Loucy (cell line): ENCODE results near the gene RHBG.

Source experiments
- H2AFZ ChIP-seq: fragments of 200-600 bp; sonication (generic); 2 replicates; pipeline ENCODE4 v1.6.0; 2016; ENCODE audit warnings: antibody characterized with exemption, mild to moderate bottlenecking, low read length, moderate library complexity
- H3F3A ChIP-seq: fragments of 200-600 bp; 2 replicates; pipeline ENCODE4 v1.6.0; 2016; ENCODE audit warnings: antibody characterized with exemption, low read depth, mild to moderate bottlenecking
- H3K27me3 ChIP-seq: fragments of 200-600 bp; sonication (generic); 2 replicates; pipeline ENCODE4 v1.6.1; 2014; ENCODE audit warnings: low read length, mild to moderate bottlenecking; ENCODE audit not compliant: insufficient read depth, poor library complexity, severe bottlenecking
- H3K36me3 ChIP-seq: fragments of 200-600 bp; sonication (generic); 2 replicates; pipeline ENCODE4 v1.6.1; 2016; ENCODE audit warnings: low read length; ENCODE audit not compliant: insufficient read depth
- H3K4me1 ChIP-seq: fragments of 200-600 bp; sonication (generic); 2 replicates; pipeline ENCODE4 v1.5.1; 2014; ENCODE audit warnings: low read length, mild to moderate bottlenecking; ENCODE audit not compliant: insufficient read depth, poor library complexity, severe bottlenecking
- H3K4me2 ChIP-seq: fragments of 200-600 bp; sonication (generic); 2 replicates; pipeline ENCODE4 v1.6.0; 2014; ENCODE audit warnings: antibody characterized with exemption, low read length, low read depth, mild to moderate bottlenecking; ENCODE audit not compliant: poor library complexity, severe bottlenecking
- H3K4me3 ChIP-seq: fragments of 200-600 bp; sonication (generic); 2 replicates; pipeline ENCODE4 v1.5.1; 2014; ENCODE audit warnings: low read length, mild to moderate bottlenecking, mixed read lengths; ENCODE audit not compliant: poor library complexity, severe bottlenecking
- H3K79me2 ChIP-seq: fragments of 200-600 bp; sonication (generic); 2 replicates; pipeline ENCODE4 v1.6.1; 2014; ENCODE audit warnings: low read length; ENCODE audit not compliant: insufficient read depth
- H3K9ac ChIP-seq: fragments of 200-600 bp; sonication (generic); 2 replicates; pipeline ENCODE4 v1.6.0; 2014; ENCODE audit warnings: mild to moderate bottlenecking, low read depth, low read length, moderate library complexity; ENCODE audit not compliant: poor library complexity, severe bottlenecking
- H3K9me2 ChIP-seq: fragments of 200-600 bp; sonication (generic); replicated peaks from 2 replicates; pipeline ENCODE4 v1.6.1; 2016; ENCODE audit warnings: low read depth, low read length, mixed read lengths
- H3K9me3 ChIP-seq: fragments of 200-600 bp; sonication (generic); 2 replicates; pipeline ENCODE4 v1.6.1; 2014; ENCODE audit warnings: mild to moderate bottlenecking, antibody characterized with exemption, low read length, low read depth; ENCODE audit not compliant: insufficient read depth
- H4K20me1 ChIP-seq: fragments of 200-600 bp; sonication (generic); 2 replicates; pipeline ENCODE4 v1.6.0; 2014; ENCODE audit warnings: antibody characterized with exemption, low read length, mild to moderate bottlenecking; ENCODE audit not compliant: insufficient read depth, poor library complexity, severe bottlenecking
- EZH2phosphoT487 ChIP-seq: fragments of 200-600 bp; IDR thresholded peaks from 2 replicates; pipeline ENCODE4 v1.6.1; 2018; ENCODE audit warnings: antibody characterized with exemption, mild to moderate bottlenecking, moderate library complexity, borderline replicate concordance
- TF ChIP-seq, protein P1 (sequence below): fragments of 200-600 bp; sonication (generic); conservative IDR thresholded peaks from 2 replicates; pipeline ENCODE4 v1.5.1; 2014; ENCODE audit warnings: mild to moderate bottlenecking, antibody characterized with exemption, low read length

Gene RHBG

DNA sequence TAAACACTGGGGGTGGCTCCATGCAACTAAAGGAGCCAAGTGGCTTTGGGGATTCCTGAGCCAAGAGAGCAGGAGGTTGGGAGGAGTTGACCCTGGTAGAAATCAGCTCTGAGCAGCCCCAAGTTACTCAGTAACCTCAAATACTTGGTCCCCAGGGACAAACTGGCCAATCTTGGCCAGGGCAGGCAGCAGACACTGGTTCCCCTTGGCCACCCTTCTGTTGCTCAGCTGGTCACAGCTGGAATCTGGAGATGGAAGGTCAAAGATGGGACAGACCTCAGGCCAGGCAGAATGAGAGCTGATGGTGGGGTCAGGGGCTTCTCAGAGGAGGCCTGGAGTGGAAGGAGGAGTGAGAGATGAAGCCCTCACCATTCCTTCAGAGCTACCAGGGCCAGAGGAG lies 3.3 kb upstream of the RHBG start:
- Histone ChIP-seq H2AFZ (no peak overlapping the region), H3K4me1 (no peaks in the 10 kb centered on the region), H3K4me2 (no peak overlapping the region), H3F3A (no peaks in the 10 kb centered on the region), H3K79me2 (no peaks in the 10 kb centered on the region), H3K27me3 (no peaks in the 10 kb centered on the region), H3K4me3 (no peak overlapping the region), H3K9me3 (no peaks in the 10 kb centered on the region), H3K9ac (no peak overlapping the region), H3K9me2 (no peaks in the 10 kb centered on the region), H3K36me3 (no peaks in the 10 kb centered on the region), H4K20me1 (no peaks in the 10 kb centered on the region)
- no peak for TF ChIP-seq EZH2phosphoT487
- TF ChIP-seq, protein P1, sequence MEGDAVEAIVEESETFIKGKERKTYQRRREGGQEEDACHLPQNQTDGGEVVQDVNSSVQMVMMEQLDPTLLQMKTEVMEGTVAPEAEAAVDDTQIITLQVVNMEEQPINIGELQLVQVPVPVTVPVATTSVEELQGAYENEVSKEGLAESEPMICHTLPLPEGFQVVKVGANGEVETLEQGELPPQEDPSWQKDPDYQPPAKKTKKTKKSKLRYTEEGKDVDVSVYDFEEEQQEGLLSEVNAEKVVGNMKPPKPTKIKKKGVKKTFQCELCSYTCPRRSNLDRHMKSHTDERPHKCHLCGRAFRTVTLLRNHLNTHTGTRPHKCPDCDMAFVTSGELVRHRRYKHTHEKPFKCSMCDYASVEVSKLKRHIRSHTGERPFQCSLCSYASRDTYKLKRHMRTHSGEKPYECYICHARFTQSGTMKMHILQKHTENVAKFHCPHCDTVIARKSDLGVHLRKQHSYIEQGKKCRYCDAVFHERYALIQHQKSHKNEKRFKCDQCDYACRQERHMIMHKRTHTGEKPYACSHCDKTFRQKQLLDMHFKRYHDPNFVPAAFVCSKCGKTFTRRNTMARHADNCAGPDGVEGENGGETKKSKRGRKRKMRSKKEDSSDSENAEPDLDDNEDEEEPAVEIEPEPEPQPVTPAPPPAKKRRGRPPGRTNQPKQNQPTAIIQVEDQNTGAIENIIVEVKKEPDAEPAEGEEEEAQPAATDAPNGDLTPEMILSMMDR, result no peak

DNA sequence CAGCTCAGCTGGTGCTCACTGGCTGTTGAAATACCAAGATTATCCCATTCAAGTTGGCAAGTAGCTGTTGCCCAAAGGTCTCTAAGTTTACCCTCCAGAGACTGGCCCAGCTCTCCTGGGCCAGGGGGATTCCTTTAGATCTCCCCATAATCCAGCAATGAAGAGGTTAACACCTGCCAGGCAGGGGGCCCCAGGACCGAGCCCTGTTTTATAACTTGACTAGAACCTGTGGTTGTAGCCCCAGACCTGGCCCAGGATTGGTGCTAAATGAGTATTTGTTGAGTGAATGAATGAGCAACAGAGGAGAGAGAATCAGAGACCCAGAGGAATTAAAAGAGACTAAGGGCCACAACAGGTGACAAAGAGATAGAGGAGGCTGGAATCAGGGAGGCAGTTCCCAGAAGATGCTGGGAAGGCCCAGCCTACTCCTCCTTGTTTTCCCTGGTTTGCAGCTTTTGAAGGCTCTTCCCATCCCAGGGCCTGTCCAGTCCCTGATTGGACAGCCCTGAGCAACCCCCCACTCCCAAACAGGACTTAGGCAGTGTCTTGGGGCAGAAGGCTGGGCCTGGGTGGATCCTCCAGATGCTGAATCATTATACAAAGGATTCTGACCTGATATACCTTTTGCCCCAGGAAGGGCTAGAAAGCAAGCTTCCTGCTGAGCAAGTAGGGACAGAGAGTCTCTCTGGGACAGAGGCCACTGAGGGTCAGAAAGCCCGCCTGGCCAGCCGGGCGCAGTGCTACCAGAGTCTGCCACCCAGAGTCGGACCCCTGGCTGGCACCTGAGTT lies 2.4 kb upstream of the RHBG start:
- H3F3A ChIP-seq, result no peaks in the 10 kb centered on the region
- no peak for TF ChIP-seq EZH2phosphoT487
- TF ChIP-seq, protein P1, result no peak
- H4K20me1 ChIP-seq, result no peaks in the 10 kb centered on the region
- H3K27me3 ChIP-seq, result no peaks in the 10 kb centered on the region
- H3K9me3 ChIP-seq, result no peaks in the 10 kb centered on the region
- no peaks in the 10 kb centered on the region for H3K4me1 ChIP-seq
- H3K4me3 ChIP-seq, result no peak overlapping the region
- no peaks in the 10 kb centered on the region for H3K9me2 ChIP-seq
- no peaks in the 10 kb centered on the region for H3K36me3 ChIP-seq
- no peak overlapping the region for H3K4me2 ChIP-seq
- no peaks in the 10 kb centered on the region for H3K79me2 ChIP-seq
- no peak overlapping the region for H3K9ac ChIP-seq
- H2AFZ ChIP-seq, result no peak overlapping the region

DNA sequence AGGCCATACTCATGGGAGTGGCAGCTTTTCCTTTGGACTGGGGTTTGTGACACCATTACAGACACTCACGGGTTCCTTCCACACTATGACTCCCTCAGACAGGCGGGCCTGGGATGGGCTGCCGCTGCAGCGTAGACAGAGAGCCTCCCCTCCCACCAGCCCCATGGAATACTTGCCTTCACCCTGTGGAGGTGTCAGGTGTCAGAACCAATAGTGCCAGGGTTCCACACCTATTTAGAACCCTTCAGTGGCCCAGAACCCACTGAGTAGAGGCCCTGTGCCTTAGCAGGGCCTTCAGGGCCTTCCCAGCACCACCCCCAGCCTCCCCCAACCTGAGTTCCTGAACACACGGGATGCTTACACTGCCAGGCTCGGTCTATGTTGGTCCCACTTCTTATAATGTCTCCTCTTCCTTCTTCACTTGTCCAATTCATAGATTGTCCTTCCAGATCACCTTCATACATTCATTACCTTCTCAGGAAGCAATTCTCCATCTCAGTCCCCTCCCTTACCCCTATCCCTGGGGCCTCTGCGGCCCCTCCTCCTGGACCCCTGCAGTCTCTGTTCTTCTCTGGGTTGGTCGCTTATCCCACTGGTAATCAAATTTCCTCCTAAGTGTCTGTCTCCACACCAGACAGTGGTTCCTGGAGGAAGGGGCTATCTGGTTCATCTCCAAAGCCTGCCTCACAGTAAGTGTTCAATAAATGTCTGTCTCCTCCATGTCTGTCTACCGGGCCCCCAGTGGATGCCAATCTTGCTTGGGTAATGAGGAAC lies 1.4 kb upstream of the RHBG start:
- Histone ChIP-seq H3F3A (no peaks in the 10 kb centered on the region), H3K4me1 (no peaks in the 10 kb centered on the region), H3K9me3 (no peaks in the 10 kb centered on the region), H3K9ac (no peak overlapping the region), H3K4me3 (no peak overlapping the region), H2AFZ (no peak overlapping the region), H3K9me2 (no peaks in the 10 kb centered on the region), H4K20me1 (no peaks in the 10 kb centered on the region), H3K79me2 (no peaks in the 10 kb centered on the region), H3K36me3 (no peaks in the 10 kb centered on the region), H3K27me3 (no peaks in the 10 kb centered on the region), H3K4me2 (no peak overlapping the region)
- TF ChIP-seq EZH2phosphoT487, result no peak
- TF ChIP-seq, protein P1, result no peak
